Stimulated activated CD4-positive, alpha-beta T cell treated with anti-CD3 and anti-CD28 coated beads, Interleukin-4, amount 100 ng/mL, for 24 hours (primary cell): ENCODE data around the gene DNAJC12.
"Not testable (repeated sequence)": the region's sequence is repeated elsewhere in the genome, so short reads cannot be mapped to it uniquely, and the experiment has no call there.

Source experiments
- DNase-seq: peaks from one replicate; pipeline ENCODE4 v3.0.0-alpha.2; 2020

DNAJC12 gene

DNA sequence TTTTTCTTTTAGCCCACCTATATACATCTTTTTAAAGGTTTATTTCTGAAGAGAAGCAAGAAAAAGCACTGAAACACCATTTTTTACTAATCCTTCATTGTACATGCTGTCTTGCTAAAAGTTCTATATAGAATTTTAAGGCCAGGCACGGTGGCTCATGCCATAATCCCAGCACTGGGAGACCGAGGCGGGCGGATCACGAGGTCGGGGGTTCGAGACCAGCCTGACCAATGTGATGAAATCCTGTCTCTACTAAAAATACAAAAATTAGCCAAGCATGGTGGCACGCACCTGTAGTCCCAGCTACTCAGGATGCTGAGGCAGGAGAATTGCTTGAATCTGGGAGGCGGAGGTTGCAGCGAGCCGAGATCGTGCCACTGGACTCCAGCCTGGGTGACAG is 1.5 kb upstream of the DNAJC12 start:
- DNase-seq = not testable (repeated sequence)

DNA sequence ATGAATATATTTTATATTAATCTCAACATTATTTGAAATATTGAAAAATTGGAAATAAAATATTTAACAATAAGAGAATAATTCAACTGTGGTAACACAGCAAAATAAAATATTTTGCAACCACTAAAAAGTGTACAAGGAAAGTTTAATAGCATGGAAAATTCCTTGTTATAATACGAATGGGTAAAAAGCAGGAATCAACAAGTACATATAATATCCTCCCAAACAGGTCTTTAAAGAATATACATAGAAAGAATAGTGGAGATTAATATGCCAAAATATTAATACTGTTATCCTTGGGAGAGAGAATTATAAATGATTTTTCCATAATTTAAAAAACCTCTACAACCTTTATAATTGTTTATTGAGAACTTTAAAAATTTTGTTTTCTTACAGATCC is 1.0 kb downstream of the DNAJC12 start:
- DNase-seq = no peak

- no peak for DNase-seq
Measured at GRCh38 chr10:67836488-67836887, 1.5 kb downstream of the DNAJC12 start.

GRCh38 chr10:67835541-67836394 is 2.2 kb downstream of the DNAJC12 start:
- DNase-seq = not testable (repeated sequence)

GRCh38 chr10:67834375-67834774 is 3.6 kb downstream of the DNAJC12 start:
- no peak for DNase-seq

DNA sequence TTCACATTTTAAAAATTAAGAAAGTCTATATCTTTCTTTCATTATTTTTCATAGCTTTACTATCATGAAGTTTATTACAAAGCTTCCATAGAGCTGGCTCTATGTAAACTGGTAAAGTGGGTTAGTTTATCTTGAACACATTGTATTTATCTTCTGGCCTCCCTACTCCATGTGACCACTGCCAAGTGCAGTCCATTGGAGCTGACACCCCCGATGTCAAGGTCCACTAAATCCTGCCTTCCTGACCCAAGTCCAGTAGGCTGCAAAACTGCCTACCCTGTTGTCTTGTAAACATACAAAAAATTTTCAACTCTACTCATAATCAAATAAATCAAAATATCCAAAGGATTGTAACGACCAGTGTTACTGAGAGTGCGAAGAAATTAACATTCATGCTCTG is 10.2 kb downstream of the DNAJC12 start:
- no peak for DNase-seq

GRCh38 chr10:67819768-67820204 is 18.2 kb downstream of the DNAJC12 start:
- no peak for DNase-seq

DNA sequence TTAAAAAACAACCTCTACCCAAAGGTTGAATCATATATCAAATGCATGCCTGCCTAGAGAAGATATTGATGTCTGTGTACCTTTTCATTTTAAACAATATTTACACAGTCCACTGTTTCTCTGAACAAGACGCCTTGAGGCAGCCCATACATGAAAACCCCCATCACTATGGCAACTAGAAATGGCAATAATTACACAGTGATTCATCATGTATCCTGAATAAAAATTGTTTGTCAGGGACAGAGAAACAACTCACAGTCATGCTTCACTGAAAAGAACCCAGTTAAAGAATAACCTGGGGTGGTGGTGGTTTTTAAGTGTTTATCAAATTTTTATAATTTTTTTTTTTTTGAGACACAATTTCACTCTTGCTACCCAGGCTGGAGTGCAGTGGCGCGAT is 19.7 kb downstream of the DNAJC12 start:
- no peak for DNase-seq

GRCh38 chr10:67816719-67817118 is 21.3 kb downstream of the DNAJC12 start:
- DNase-seq = no peak

DNA sequence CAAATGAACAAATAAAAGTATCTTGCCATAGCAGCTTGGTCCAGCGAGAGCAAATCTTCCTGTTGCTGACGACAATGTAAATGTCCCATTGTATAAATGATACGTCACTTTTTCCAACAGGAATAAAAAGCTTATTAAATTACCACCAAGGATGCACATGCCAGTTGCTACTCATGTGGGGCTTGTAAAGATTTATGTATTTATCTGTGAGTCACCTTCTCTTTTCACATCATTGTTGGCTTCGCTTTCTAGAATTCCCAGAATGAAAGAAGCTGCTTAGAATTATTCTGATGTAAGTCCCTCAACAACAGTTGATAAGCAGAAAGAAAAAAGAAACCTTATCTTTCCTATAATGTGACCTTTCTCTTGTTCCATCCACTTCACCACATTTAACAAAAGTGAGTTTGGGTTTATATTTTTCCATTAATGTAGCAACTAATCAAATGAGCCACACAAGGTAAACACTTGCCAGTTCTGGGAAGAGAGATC is 22.4 kb downstream of the DNAJC12 start:
- DNase-seq = no peak

DNA sequence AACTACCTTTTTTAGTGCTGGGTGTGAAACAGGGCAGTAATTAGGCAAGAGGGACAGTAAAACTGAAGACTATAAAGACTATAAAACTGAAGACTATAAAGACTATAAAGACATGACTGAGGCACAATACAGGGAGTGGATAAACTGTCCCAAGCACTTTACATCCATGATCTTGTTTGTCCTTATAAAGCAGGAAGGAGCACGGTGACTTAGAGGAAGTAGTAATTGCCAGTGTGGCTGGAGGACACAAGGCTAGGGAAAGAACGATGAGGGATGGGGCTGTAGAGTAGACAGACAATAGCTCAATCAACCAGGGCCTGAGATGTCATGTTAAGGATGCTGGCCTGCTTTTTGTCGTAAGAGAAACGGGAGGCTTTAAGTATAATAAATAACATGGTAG is 26.0 kb downstream of the DNAJC12 start:
- no peak for DNase-seq

DNA sequence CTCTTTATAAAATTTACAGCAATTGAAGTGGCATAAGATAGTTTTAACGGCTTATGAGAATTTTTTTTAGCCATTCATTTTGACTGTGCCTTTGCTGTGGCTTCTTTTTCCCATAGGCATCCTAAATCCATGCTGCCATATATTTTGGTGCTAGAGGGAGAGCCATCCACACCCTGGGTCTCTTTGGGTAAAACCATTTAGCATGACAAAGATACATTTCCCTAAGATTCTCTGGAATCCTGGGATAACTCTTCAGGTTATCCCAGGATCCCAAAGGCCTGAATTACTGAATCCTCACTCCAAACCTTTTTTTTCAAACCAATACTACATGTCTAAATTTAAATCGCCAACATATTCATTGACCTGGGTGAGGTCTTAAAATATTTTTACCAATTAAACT is 28.9 kb downstream of the DNAJC12 start:
- DNase-seq = no peak

- DNase-seq = no peak
Measured at GRCh38 chr10:67808704-67809103, 29.3 kb downstream of the DNAJC12 start.

DNA sequence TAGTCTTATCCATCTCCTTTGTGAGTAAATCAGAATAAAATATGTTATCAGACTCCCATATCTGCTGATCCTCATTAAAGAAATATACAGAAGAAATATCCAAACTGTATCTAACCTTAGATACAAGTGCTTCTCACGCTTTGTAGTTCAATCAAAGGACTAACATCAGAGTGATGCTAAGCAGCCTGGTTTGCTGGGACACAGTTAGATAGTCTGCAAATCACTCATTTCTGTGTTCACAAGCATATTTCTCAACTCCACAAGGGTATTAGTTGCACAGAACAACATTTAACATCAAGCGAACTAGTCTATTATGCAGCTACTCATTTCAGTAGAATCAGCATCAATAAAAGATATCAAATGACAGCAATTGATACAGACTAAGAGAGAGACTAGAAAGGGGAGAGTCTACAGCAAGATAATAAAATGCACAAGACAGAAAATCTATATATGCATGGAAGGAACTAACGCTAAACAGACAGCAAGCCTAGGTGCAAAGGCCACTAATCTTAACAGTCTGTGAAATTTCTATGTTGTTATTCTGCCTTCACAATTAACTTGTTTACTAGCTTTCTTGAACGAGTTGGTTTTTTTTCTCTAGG is 30.0 kb downstream of the DNAJC12 start:
- DNase-seq = no peak

- DNase-seq = no peak
Measured at GRCh38 chr10:67804395-67804678, 33.7 kb downstream of the DNAJC12 start.

GRCh38 chr10:67803588-67804394 is 34.2 kb downstream of the DNAJC12 start:
- no peak for DNase-seq

DNA sequence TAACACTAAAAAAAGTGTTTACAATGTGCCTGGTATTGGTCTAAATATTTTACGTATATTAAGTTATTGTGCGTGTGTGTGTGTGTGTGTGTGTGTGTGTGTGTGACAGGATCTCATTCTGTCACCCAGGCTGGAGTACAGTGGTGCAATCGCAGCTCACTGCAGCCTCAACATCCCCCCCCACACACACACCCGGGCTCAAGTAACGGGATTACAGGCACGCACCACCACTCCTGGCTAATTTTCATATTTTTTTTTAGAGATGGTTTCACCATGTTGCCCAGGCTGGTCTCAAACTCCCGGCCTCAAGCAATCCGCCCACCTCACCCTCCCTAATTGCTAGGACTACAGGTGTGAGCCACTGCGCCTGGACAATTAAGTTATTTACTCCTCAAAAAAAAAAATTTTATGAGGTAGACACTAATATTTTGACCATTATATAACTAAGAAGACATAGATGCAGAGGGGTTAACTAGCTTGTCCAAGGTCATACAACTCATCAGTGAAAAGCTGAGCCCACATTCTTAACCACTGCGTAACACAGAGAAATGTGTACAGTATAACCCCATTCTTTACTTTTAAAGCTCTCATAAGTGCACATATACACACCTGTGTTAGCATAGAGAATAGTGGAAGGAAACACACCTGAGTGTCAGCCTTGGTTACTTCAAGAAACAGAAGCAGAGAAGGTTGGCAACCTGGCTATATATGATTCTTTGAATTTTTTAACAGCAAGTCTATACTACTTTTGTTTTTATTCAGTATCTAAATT is 35.0 kb downstream of the DNAJC12 start:
- no peak for DNase-seq

DNA sequence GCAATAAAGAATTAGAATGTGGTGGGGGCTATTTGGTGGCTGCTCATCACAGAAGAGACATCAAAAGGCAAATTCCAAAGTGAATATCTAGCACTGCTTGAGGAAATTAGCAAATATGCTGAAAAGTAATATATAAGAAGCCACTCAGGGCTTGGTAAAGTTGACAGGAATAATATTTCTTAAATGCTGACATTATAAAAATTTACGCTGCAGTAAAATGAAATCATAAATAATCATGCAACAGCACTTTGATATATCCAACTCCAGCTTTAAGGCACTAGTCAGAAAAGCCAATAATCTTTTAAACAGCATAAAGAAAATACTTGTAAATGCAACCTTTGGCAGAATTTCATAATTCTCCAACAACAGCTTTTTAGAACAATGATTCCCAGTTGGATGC is 36.9 kb downstream of the DNAJC12 start:
- no peak for DNase-seq

- DNase-seq = no peak
Measured at GRCh38 chr10:67794909-67795460, 43.0 kb downstream of the DNAJC12 start.

- DNase-seq = no peak
Measured at GRCh38 chr10:67794256-67794655, 43.7 kb downstream of the DNAJC12 start.

GRCh38 chr10:67793313-67793712 is 44.7 kb downstream of the DNAJC12 start:
- DNase-seq = no peak

DNA sequence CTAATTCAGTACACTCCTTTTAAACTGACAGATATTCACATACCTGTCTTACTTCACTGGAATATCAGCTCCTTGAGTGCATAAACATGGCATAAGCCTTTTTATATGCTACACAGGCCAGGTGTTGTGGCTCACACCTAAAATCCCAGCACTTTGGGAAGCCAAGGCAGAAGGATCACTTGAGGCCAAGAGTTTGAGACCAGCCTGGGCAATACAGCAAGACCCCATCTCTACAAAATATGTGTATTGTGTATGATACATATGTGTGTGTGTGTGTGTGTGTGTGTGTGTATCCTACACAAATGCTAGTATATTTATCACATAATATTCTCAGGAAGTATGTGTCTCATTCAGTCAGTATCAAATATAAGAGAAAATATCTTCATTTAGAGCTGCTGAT is 45.3 kb downstream of the DNAJC12 start:
- no peak for DNase-seq
